Coronary artery (tissue), 2 donors: ENCODE data around the gene CTSS.

Source experiments
- DNase-seq: peaks from one replicate; pipeline ENCODE4 v3.0.0-alpha.2; 2017; ENCODE audit warnings: low spot score
- H3K27ac ChIP-seq, 2 donors: fragments of 200-600 bp; sonication (generic); one replicate each; pipeline ENCODE4 v1.5.1; 2016 to 2019
- H3K4me3 ChIP-seq: fragments of 200-600 bp; sonication (generic); 2 replicates; pipeline ENCODE4 v1.5.1; 2016; ENCODE audit warnings: mild to moderate bottlenecking, moderate library complexity
- CTCF ChIP-seq: fragments of 200-600 bp; sonication (generic); IDR thresholded peaks from one replicate; pipeline ENCODE4 v1.5.1; 2019; ENCODE audit warnings: antibody characterized with exemption

The CTSS gene

GRCh38 chr1:150688763-150689162 is 76.8 kb downstream of the CTSS start:
- H3K27ac ChIP-seq = no peak overlapping the region
- TF ChIP-seq CTCF = no peak
- no peak for DNase-seq
- H3K4me3 ChIP-seq = no peak overlapping the region

- TF ChIP-seq CTCF = no peak
- no peak for DNase-seq
- no peak overlapping the region for H3K27ac ChIP-seq
- H3K4me3 ChIP-seq = no peak overlapping the region
Measured at GRCh38 chr1:150686275-150686674, 79.3 kb downstream of the CTSS start.

- TF ChIP-seq CTCF = no peak
- no peak overlapping the region for H3K4me3 ChIP-seq
- no peak for DNase-seq
- no peak overlapping the region for H3K27ac ChIP-seq
Measured at GRCh38 chr1:150683914-150684313, 81.7 kb downstream of the CTSS start.
